WTC11 (cell line): Measurements from ENCODE around the gene GRB10. TPM values are rescaled to one million over a fixed set of nuclear protein-coding genes. Genes with fewer than 3 reads are reported as not detected.

Experiments used
- ATAC-seq: fragments of 200-7000 bp; cut with Tn5 transposase; 2 replicates; pipeline ENCODE4 v1.10.0; 2021; ENCODE audit warnings: mild to moderate bottlenecking, moderate library complexity
- CTCF ChIA-PET: fragments of 300-600 bp; sonication (Branson Sonifier 250); formaldehyde crosslinking; loops from one replicate; lab custom pipeline; 2021; ENCODE audit warnings: antibody characterized with exemption; lab: Charles Lee
- POLR2A ChIA-PET: fragments of 350-600 bp; sonication (Branson Sonifier 250); formaldehyde crosslinking; loops from one replicate; lab custom pipeline; 2021; ENCODE audit warnings: antibody characterized with exemption; lab: Charles Lee
- DNase-seq: peaks from one replicate; pipeline ENCODE4 v3.0.0; 2021; ENCODE audit warnings: low spot score
- H3K27ac Mint-ChIP-seq: 2 replicates; pipeline ENCODE4 v1.8.0; 2021; ENCODE audit warnings: mixed read lengths
- H3K27me3 Mint-ChIP-seq: 2 replicates; pipeline ENCODE4 v1.8.0; 2021; ENCODE audit warnings: low read depth, mild to moderate bottlenecking, moderate library complexity, mixed read lengths
- H3K36me3 Mint-ChIP-seq: 2 replicates; pipeline ENCODE4 v1.8.0; 2021; ENCODE audit warnings: mixed read lengths
- H3K4me1 Mint-ChIP-seq: 2 replicates; pipeline ENCODE4 v1.8.0; 2022; ENCODE audit warnings: mixed read lengths
- H3K4me3 Mint-ChIP-seq: 2 replicates; pipeline ENCODE4 v1.8.0; 2021; ENCODE audit warnings: mild to moderate bottlenecking, moderate library complexity, mixed read lengths
- H3K9me3 Mint-ChIP-seq: 2 replicates; pipeline ENCODE4 v1.8.0; 2021; ENCODE audit warnings: mixed read lengths
- ATF1 ChIP-seq: sonication (generic); formaldehyde crosslinking; IDR thresholded peaks from 2 replicates; pipeline ENCODE4 v1.8.1; 2023; ENCODE audit warnings: mild to moderate bottlenecking, moderate library complexity, missing genetic modification reagents
- CBFB ChIP-seq: sonication (generic); formaldehyde crosslinking; IDR thresholded peaks from 2 replicates; pipeline ENCODE4 v1.8.1; 2022; ENCODE audit warnings: mild to moderate bottlenecking, low read depth, missing genetic modification reagents
- CDX4 ChIP-seq: fragments of 250-450 bp; sonication (Bioruptor Pico); IDR thresholded peaks from 2 replicates; pipeline ENCODE4 v1.9.0; 2021; ENCODE audit warnings: moderate library complexity, mild to moderate bottlenecking, inconsistent platforms, borderline replicate concordance
- CREM ChIP-seq: sonication (generic); formaldehyde crosslinking; IDR thresholded peaks from 2 replicates; pipeline ENCODE4 v1.8.1; 2022; ENCODE audit warnings: mild to moderate bottlenecking, missing genetic modification reagents, moderate library complexity
- CTCF ChIP-seq: fragments of 200-600 bp; IDR thresholded peaks from 2 replicates; pipeline ENCODE4 v1.8.0; 2022; ENCODE audit warnings: antibody characterized with exemption
- E2F1 ChIP-seq: sonication (generic); formaldehyde crosslinking; IDR thresholded peaks from 2 replicates; pipeline ENCODE4 v1.8.0; 2022; ENCODE audit warnings: mild to moderate bottlenecking, missing genetic modification reagents
- ELF4 ChIP-seq: sonication (generic); formaldehyde crosslinking; IDR thresholded peaks from 2 replicates; pipeline ENCODE4 v1.8.1; 2022; ENCODE audit warnings: low read depth, mild to moderate bottlenecking, moderate library complexity, missing genetic modification reagents
- EMX1 ChIP-seq: fragments of 250-450 bp; sonication (Bioruptor Pico); IDR thresholded peaks from 2 replicates; pipeline ENCODE4 v1.8.0; 2021; ENCODE audit warnings: mild to moderate bottlenecking
- ERG ChIP-seq: fragments of 250-450 bp; sonication (Bioruptor Pico); IDR thresholded peaks from 2 replicates; pipeline ENCODE4 v1.8.0; 2021; ENCODE audit warnings: mild to moderate bottlenecking
- ETV6 ChIP-seq: sonication (generic); formaldehyde crosslinking; IDR thresholded peaks from 2 replicates; pipeline ENCODE4 v1.8.1; 2022; ENCODE audit warnings: mild to moderate bottlenecking, missing genetic modification reagents
- FOXK1 ChIP-seq: sonication (generic); formaldehyde crosslinking; IDR thresholded peaks from 2 replicates; pipeline ENCODE4 v1.8.0; 2022; ENCODE audit warnings: mild to moderate bottlenecking, moderate library complexity, missing genetic modification reagents
- GABPB1 ChIP-seq: sonication (generic); formaldehyde crosslinking; IDR thresholded peaks from 2 replicates; pipeline ENCODE4 v1.8.1; 2023; ENCODE audit warnings: mild to moderate bottlenecking, missing genetic modification reagents
- HMGA2 ChIP-seq: fragments of 250-450 bp; sonication (Bioruptor Pico); IDR thresholded peaks from 2 replicates; pipeline ENCODE4 v1.4.0; 2021; ENCODE audit warnings: mild to moderate bottlenecking, moderate library complexity
- JUN ChIP-seq: sonication (generic); formaldehyde crosslinking; IDR thresholded peaks from 2 replicates; pipeline ENCODE4 v1.8.0; 2023; ENCODE audit warnings: mild to moderate bottlenecking, missing genetic modification reagents
- KAT7 ChIP-seq: sonication (generic); formaldehyde crosslinking; IDR thresholded peaks from 2 replicates; pipeline ENCODE4 v1.8.1; 2023; ENCODE audit warnings: missing genetic modification reagents, mild to moderate bottlenecking, borderline replicate concordance
- NFE2L1 ChIP-seq: sonication (generic); formaldehyde crosslinking; IDR thresholded peaks from 2 replicates; pipeline ENCODE4 v1.8.1; 2023; ENCODE audit warnings: missing genetic modification reagents
- NFYB ChIP-seq: sonication (generic); formaldehyde crosslinking; conservative IDR thresholded peaks from 2 replicates; pipeline ENCODE4 v1.8.0; 2022; ENCODE audit warnings: low read depth, missing genetic modification reagents
- NR1H2 ChIP-seq: sonication (generic); formaldehyde crosslinking; IDR thresholded peaks from 2 replicates; pipeline ENCODE4 v1.9.0; 2021; ENCODE audit warnings: mild to moderate bottlenecking, moderate library complexity, missing genetic modification reagents
- OVOL2 ChIP-seq: fragments of 250-450 bp; sonication (Bioruptor Pico); IDR thresholded peaks from 2 replicates; pipeline ENCODE4 v1.9.0; 2021; ENCODE audit warnings: mild to moderate bottlenecking, borderline replicate concordance
- RORB ChIP-seq: fragments of 250-450 bp; sonication (Bioruptor Pico); IDR thresholded peaks from 2 replicates; pipeline ENCODE4 v1.9.0; 2021; ENCODE audit warnings: mild to moderate bottlenecking
- SMAD3 ChIP-seq: sonication (generic); formaldehyde crosslinking; IDR thresholded peaks from 2 replicates; pipeline ENCODE4 v1.8.0; 2022; ENCODE audit warnings: missing genetic modification reagents, mild to moderate bottlenecking, borderline replicate concordance
- TP53 ChIP-seq: sonication (generic); formaldehyde crosslinking; IDR thresholded peaks from 2 replicates; pipeline ENCODE4 v1.8.1; 2023; ENCODE audit warnings: mild to moderate bottlenecking, missing genetic modification reagents
- ZNF263 ChIP-seq: sonication (generic); formaldehyde crosslinking; IDR thresholded peaks from 2 replicates; pipeline ENCODE4 v1.8.1; 2022; ENCODE audit warnings: low read depth, mild to moderate bottlenecking, moderate library complexity, missing genetic modification reagents
- total RNA-seq: library from RNA; stranded (reverse); gene quantifications from 3 replicates; pipeline ENCODE4 v1.2.3, GENCODE V29; 2021
- TF ChIP-seq, protein P1 (sequence below): sonication (generic); formaldehyde crosslinking; IDR thresholded peaks from 2 replicates; pipeline ENCODE4 v1.8.1; 2023; ENCODE audit warnings: mild to moderate bottlenecking, missing genetic modification reagents, moderate library complexity
- TF ChIP-seq, protein P2 (sequence below): sonication (generic); formaldehyde crosslinking; IDR thresholded peaks from 2 replicates; pipeline ENCODE4 v1.8.1; 2023; ENCODE audit warnings: mild to moderate bottlenecking, missing genetic modification reagents

Gene GRB10
- total RNA-seq, 1 experiment from 2014 or later: 103 TPM

- TF ChIP-seq, protein P1, sequence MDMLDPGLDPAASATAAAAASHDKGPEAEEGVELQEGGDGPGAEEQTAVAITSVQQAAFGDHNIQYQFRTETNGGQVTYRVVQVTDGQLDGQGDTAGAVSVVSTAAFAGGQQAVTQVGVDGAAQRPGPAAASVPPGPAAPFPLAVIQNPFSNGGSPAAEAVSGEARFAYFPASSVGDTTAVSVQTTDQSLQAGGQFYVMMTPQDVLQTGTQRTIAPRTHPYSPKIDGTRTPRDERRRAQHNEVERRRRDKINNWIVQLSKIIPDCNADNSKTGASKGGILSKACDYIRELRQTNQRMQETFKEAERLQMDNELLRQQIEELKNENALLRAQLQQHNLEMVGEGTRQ (CRISPR knock-in tag): no peak
- no peak for TF ChIP-seq E2F1 (CRISPR knock-in tag)
- no peak for TF ChIP-seq SMAD3
- TF ChIP-seq, protein P2, sequence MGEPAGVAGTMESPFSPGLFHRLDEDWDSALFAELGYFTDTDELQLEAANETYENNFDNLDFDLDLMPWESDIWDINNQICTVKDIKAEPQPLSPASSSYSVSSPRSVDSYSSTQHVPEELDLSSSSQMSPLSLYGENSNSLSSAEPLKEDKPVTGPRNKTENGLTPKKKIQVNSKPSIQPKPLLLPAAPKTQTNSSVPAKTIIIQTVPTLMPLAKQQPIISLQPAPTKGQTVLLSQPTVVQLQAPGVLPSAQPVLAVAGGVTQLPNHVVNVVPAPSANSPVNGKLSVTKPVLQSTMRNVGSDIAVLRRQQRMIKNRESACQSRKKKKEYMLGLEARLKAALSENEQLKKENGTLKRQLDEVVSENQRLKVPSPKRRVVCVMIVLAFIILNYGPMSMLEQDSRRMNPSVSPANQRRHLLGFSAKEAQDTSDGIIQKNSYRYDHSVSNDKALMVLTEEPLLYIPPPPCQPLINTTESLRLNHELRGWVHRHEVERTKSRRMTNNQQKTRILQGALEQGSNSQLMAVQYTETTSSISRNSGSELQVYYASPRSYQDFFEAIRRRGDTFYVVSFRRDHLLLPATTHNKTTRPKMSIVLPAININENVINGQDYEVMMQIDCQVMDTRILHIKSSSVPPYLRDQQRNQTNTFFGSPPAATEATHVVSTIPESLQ (CRISPR knock-in tag): no peak
These were observed 124.0 kb downstream of the GRB10 start (continued) for GRCh38 chr7:50658696-50659095.

DNA sequence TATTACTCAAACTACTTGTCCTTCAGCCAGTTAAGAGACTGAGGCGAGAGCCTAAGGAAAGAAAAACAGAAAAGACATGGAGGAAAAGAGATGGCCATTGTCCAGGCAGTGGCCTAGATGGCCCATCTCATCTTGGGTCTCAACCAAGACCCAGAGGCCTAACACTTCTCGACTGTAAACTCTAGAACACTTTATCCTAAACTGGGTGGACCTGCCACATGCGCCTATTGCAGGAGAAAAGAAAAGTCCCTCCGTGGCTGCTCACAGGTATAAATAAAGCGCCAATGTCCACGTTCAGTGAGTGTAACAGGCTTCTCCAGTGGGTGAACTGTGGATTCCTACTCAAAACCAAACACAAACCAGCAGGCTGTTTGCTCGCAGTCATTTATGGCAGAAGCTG is 124.8 kb downstream of the GRB10 start:
- CTCF ChIA-PET: no interaction called here
- DNase-seq: no peak
- H3K36me3 Mint-ChIP-seq: peaks cover 14% of the 10 kb centered on the region
- no peaks in the 10 kb centered on the region for H3K9me3 Mint-ChIP-seq
- no peaks in the 10 kb centered on the region for H3K27me3 Mint-ChIP-seq
- no peak for TF ChIP-seq KAT7 (CRISPR knock-in tag)
- TF ChIP-seq ERG (CRISPR knock-in tag): no peak
- no peak for TF ChIP-seq NFE2L1 (CRISPR knock-in tag)
- no peak for TF ChIP-seq CBFB (CRISPR knock-in tag)
- no peak for TF ChIP-seq CTCF
- TF ChIP-seq EMX1 (CRISPR knock-in tag): no peak
- no peak for TF ChIP-seq TP53 (CRISPR knock-in tag)
- no peak for TF ChIP-seq OVOL2 (CRISPR knock-in tag)
- TF ChIP-seq CREM (CRISPR knock-in tag): no peak
- no peak for TF ChIP-seq HMGA2 (CRISPR knock-in tag)
- TF ChIP-seq GABPB1 (CRISPR knock-in tag): no peak
- TF ChIP-seq ETV6 (CRISPR knock-in tag): no peak
- no peak for TF ChIP-seq RORB (CRISPR knock-in tag)
- TF ChIP-seq, protein P1 (CRISPR knock-in tag): no peak
- TF ChIP-seq, all 79 proteins: peak for 0
- Mint-ChIP-seq H3K27ac (no peak overlapping the region), H3K4me3 (no peak overlapping the region), H3K4me1 (peaks cover 2% of the 10 kb centered on the region)
- ATAC-seq: no peak
- POLR2A ChIA-PET: no interaction called here

- ChIA-PET CTCF (no interaction called here), POLR2A (no interaction called here)
- Mint-ChIP-seq H3K9me3 (no peaks in the 10 kb centered on the region), H3K4me3 (no peak overlapping the region), H3K27me3 (no peaks in the 10 kb centered on the region), H3K27ac (no peak overlapping the region), H3K4me1 (peaks cover 2% of the 10 kb centered on the region), H3K36me3 (peaks cover 12% of the 10 kb centered on the region)
- ATAC-seq (no peak), DNase-seq (no peak)
- no peak for TF ChIP-seq NFYB (CRISPR knock-in tag)
- TF ChIP-seq ATF1 (CRISPR knock-in tag): no peak
- TF ChIP-seq EMX1 (CRISPR knock-in tag): no peak
- TF ChIP-seq CDX4: no peak
- no peak for TF ChIP-seq NR1H2
- no peak for TF ChIP-seq CBFB (CRISPR knock-in tag)
- TF ChIP-seq FOXK1: no peak
- no peak for TF ChIP-seq ZNF263 (CRISPR knock-in tag)
- no peak for TF ChIP-seq JUN (CRISPR knock-in tag)
- no peak for TF ChIP-seq ELF4
- no peak for TF ChIP-seq ERG (CRISPR knock-in tag)
These were observed 125.3 kb downstream of the GRB10 start for GRCh38 chr7:50657341-50657873.
